ENCODE measurements around the gene ZWILCH. TPM values are rescaled to one million over a fixed set of nuclear protein-coding genes. Genes with fewer than 3 reads are reported as not detected.
"Not testable (repeated sequence)": the region's sequence is repeated elsewhere in the genome, so short reads cannot be mapped to it uniquely, and the experiment has no call there.

ZWILCH gene
- total RNA-seq, 3 donors from 2014 or later (not counting 1 experiment from before 2014, with no cell fraction given) = 8.7 to 9.9 (median 9.7) TPM

GRCh38 chr15:66461917-66462316, 43.2 kb upstream of the ZWILCH start:
- H3K4me1 ChIP-seq (ENCODE audit: control insufficient read depth, insufficient read depth, low read length) = peaks cover 6% of the 10 kb centered on the region
- H3K9me3 ChIP-seq (ENCODE audit: control insufficient read depth, insufficient read depth, low read length) = no peaks in the 10 kb centered on the region
- H3K4me3 Mint-ChIP-seq = no peak overlapping the region
- H3K27ac ChIP-seq (ENCODE audit: low read length) = no peak overlapping the region
- intact Hi-C loops (cut with micrococcal nuclease) = no loop called here
- no peaks in the 10 kb centered on the region for H3K9me3 Mint-ChIP-seq
- H3K4me1 Mint-ChIP-seq = peaks cover 12 to 15% of the 10 kb centered on the region in 2 donors
- H3K4me3 ChIP-seq (ENCODE audit: low read length) = no peak overlapping the region
- no peaks in the 10 kb centered on the region for H3K36me3 Mint-ChIP-seq
- H3K36me3 ChIP-seq (ENCODE audit: control insufficient read depth, insufficient read depth, low read length) = no peaks in the 10 kb centered on the region
- no peak overlapping the region for H3K27ac Mint-ChIP-seq
- DNase-seq (no peak), ATAC-seq (no peak)
- WGBS (ENCODE audit: insufficient coverage) = 100% methylated on average over 1 of the region's 2 CpGs
- H3K27me3 Mint-ChIP-seq (ENCODE audit: low read depth in 2 of 2) = no peaks in the 10 kb centered on the region
- no peak for TF ChIP-seq CTCF (IDR thresholded peaks at IDR 0.05)
- no peaks in the 10 kb centered on the region for H3K27me3 ChIP-seq (ENCODE audit: control insufficient read depth, insufficient read depth, low read length)

GRCh38 chr15:66462627-66463026, 42.5 kb upstream of the ZWILCH start:
- no peaks in the 10 kb centered on the region for H3K9me3 ChIP-seq (ENCODE audit: control insufficient read depth, insufficient read depth, low read length)
- no peaks in the 10 kb centered on the region for H3K9me3 Mint-ChIP-seq
- no peaks in the 10 kb centered on the region for H3K27me3 ChIP-seq (ENCODE audit: control insufficient read depth, insufficient read depth, low read length)
- no peak for TF ChIP-seq CTCF (IDR thresholded peaks at IDR 0.05)
- no peak overlapping the region for H3K4me3 ChIP-seq (ENCODE audit: low read length)
- no peak for DNase-seq
- H3K27me3 Mint-ChIP-seq (ENCODE audit: low read depth in 2 of 2) = no peaks in the 10 kb centered on the region
- 100% methylated on average over 4 of the region's 4 CpGs for WGBS (ENCODE audit: insufficient coverage)
- no peaks in the 10 kb centered on the region for H3K36me3 Mint-ChIP-seq
- no peak for ATAC-seq
- no peak overlapping the region for H3K27ac ChIP-seq (ENCODE audit: low read length)
- intact Hi-C loops (cut with micrococcal nuclease) = no loop called here
- H3K36me3 ChIP-seq (ENCODE audit: control insufficient read depth, insufficient read depth, low read length) = no peaks in the 10 kb centered on the region
- H3K4me1 ChIP-seq (ENCODE audit: control insufficient read depth, insufficient read depth, low read length) = peaks cover 6% of the 10 kb centered on the region
- no peak overlapping the region for H3K4me3 Mint-ChIP-seq
- no peak overlapping the region for H3K27ac Mint-ChIP-seq
- H3K4me1 Mint-ChIP-seq = peaks cover 12 to 15% of the 10 kb centered on the region in 2 donors

GRCh38 chr15:66465294-66465693, 39.8 kb upstream of the ZWILCH start:
- intact Hi-C loops (cut with micrococcal nuclease); H3K9me3 Mint-ChIP-seq; H3K27ac ChIP-seq (ENCODE audit: low read length); DNase-seq; H3K36me3 Mint-ChIP-seq; H3K9me3 ChIP-seq (ENCODE audit: control insufficient read depth, insufficient read depth, low read length); H3K4me1 Mint-ChIP-seq; H3K36me3 ChIP-seq (ENCODE audit: control insufficient read depth, insufficient read depth, low read length); H3K4me3 Mint-ChIP-seq; H3K27me3 Mint-ChIP-seq (ENCODE audit: low read depth in 2 of 2); H3K27me3 ChIP-seq (ENCODE audit: control insufficient read depth, insufficient read depth, low read length); H3K4me1 ChIP-seq (ENCODE audit: control insufficient read depth, insufficient read depth, low read length); H3K27ac Mint-ChIP-seq; H3K4me3 ChIP-seq (ENCODE audit: low read length); ATAC-seq: not testable (repeated sequence)
- over 99% methylated on average over 6 of the region's 6 CpGs for WGBS (ENCODE audit: insufficient coverage)

GRCh38 chr15:66467162-66468040, 37.7 kb upstream of the ZWILCH start:
- H3K27me3 Mint-ChIP-seq (ENCODE audit: low read depth in 2 of 2); ATAC-seq; H3K27ac ChIP-seq (ENCODE audit: low read length); H3K27me3 ChIP-seq (ENCODE audit: control insufficient read depth, insufficient read depth, low read length); H3K9me3 Mint-ChIP-seq; H3K36me3 ChIP-seq (ENCODE audit: control insufficient read depth, insufficient read depth, low read length); intact Hi-C loops (cut with micrococcal nuclease); H3K27ac Mint-ChIP-seq; DNase-seq; H3K4me3 Mint-ChIP-seq; H3K9me3 ChIP-seq (ENCODE audit: control insufficient read depth, insufficient read depth, low read length); H3K36me3 Mint-ChIP-seq; H3K4me3 ChIP-seq (ENCODE audit: low read length): not testable (repeated sequence)
- H3K4me1 ChIP-seq (ENCODE audit: control insufficient read depth, insufficient read depth, low read length) = peaks cover 12% of the 10 kb centered on the region
- WGBS (ENCODE audit: insufficient coverage) = 100% methylated on average over 9 of the region's 11 CpGs
- peaks cover 20 to 21% of the 10 kb centered on the region in 2 donors for H3K4me1 Mint-ChIP-seq

GRCh38 chr15:66470825-66471224, 34.3 kb upstream of the ZWILCH start:
- intact Hi-C loops (cut with micrococcal nuclease) = loop anchor here (5.0 kb wide), 1 partner anchor 69 kb away; no protein-coding TSS in a partner anchor
- H3K4me1 Mint-ChIP-seq = peaks cover 26 to 30% of the 10 kb centered on the region in 2 donors
- not testable (repeated sequence) for DNase-seq; H3K9me3 Mint-ChIP-seq; H3K27me3 Mint-ChIP-seq (ENCODE audit: low read depth in 2 of 2); H3K27ac ChIP-seq (ENCODE audit: low read length); H3K9me3 ChIP-seq (ENCODE audit: control insufficient read depth, insufficient read depth, low read length); H3K36me3 ChIP-seq (ENCODE audit: control insufficient read depth, insufficient read depth, low read length); H3K36me3 Mint-ChIP-seq; ATAC-seq; H3K4me3 ChIP-seq (ENCODE audit: low read length); H3K27me3 ChIP-seq (ENCODE audit: control insufficient read depth, insufficient read depth, low read length)
- 97% methylated on average over 4 of the region's 4 CpGs for WGBS (ENCODE audit: insufficient coverage)
- H3K4me3 Mint-ChIP-seq = peak overlapping the region; percentile 25
- peak overlapping the region; percentile 87 to 88 for H3K27ac Mint-ChIP-seq
- peaks cover 15% of the 10 kb centered on the region for H3K4me1 ChIP-seq (ENCODE audit: control insufficient read depth, insufficient read depth, low read length)
